HG03159 (cell line): ENCODE measurements around the gene PVRIG.
"Not testable (repeated sequence)": the region's sequence is repeated elsewhere in the genome, so short reads cannot be mapped to it uniquely, and the experiment has no call there.

Experiments
- ATAC-seq: cut with Tn5 transposase; IDR thresholded peaks from one replicate; pipeline ENCODE4 v1.9.1; 2021; ENCODE audit warnings: mild to moderate bottlenecking, moderate library complexity; ENCODE audit not compliant: unreplicated experiment

Gene PVRIG

GRCh38 chr7:100192969-100193368 lies 26.8 kb upstream of the PVRIG start:
- ATAC-seq, result no peak

- no peak for ATAC-seq
These were observed 24.5 kb upstream of the PVRIG start for GRCh38 chr7:100195222-100195621.

- not testable (repeated sequence) for ATAC-seq
These were observed 23.8 kb upstream of the PVRIG start for GRCh38 chr7:100195901-100196322.

GRCh38 chr7:100198266-100198665 lies 21.5 kb upstream of the PVRIG start:
- ATAC-seq, result no peak

GRCh38 chr7:100200693-100201092 lies 19.1 kb upstream of the PVRIG start:
- no peak for ATAC-seq

GRCh38 chr7:100204454-100204853 lies 15.3 kb upstream of the PVRIG start:
- ATAC-seq, result no peak

GRCh38 chr7:100208911-100209408 lies 10.8 kb upstream of the PVRIG start:
- peak; percentile 76 for ATAC-seq

- no peak for ATAC-seq
These were observed 10.3 kb upstream of the PVRIG start for GRCh38 chr7:100209493-100209892.

- no peak for ATAC-seq
These were observed 8.9 kb upstream of the PVRIG start for GRCh38 chr7:100210805-100211204.

- no peak for ATAC-seq
These were observed 8.4 kb upstream of the PVRIG start for GRCh38 chr7:100211342-100211780.

- ATAC-seq, result no peak
These were observed 7.0 kb upstream of the PVRIG start for GRCh38 chr7:100212631-100213286.

- no peak for ATAC-seq
These were observed 6.1 kb upstream of the PVRIG start for GRCh38 chr7:100213672-100214071.

GRCh38 chr7:100214356-100214755 lies 5.4 kb upstream of the PVRIG start:
- not testable (repeated sequence) for ATAC-seq

- ATAC-seq, result no peak
These were observed 3.9 kb upstream of the PVRIG start for GRCh38 chr7:100215895-100216294.

GRCh38 chr7:100217934-100218333 lies 1.8 kb upstream of the PVRIG start:
- not testable (repeated sequence) for ATAC-seq

- ATAC-seq, result no peak
These were observed 445 bp upstream of the PVRIG start for GRCh38 chr7:100219271-100219737.

- peak; percentile 3 for ATAC-seq
These were observed 959 bp downstream of the PVRIG start for GRCh38 chr7:100220586-100221230.

- ATAC-seq, result peak; percentile 48
These were observed 1.5 kb downstream of the PVRIG start for GRCh38 chr7:100221231-100221718.

GRCh38 chr7:100221767-100222444 lies 2.2 kb downstream of the PVRIG start:
- ATAC-seq, result no peak

- ATAC-seq, result no peak
These were observed 2.8 kb downstream of the PVRIG start for GRCh38 chr7:100222445-100223132.

- ATAC-seq, result not testable (repeated sequence)
These were observed 3.7 kb downstream of the PVRIG start for GRCh38 chr7:100223376-100223927.
